H9 (cell line): ENCODE data around the gene PLEK. TPM values are rescaled to one million over a fixed set of nuclear protein-coding genes. Genes with fewer than 3 reads are reported as not detected.

ENCODE experiments used
- DNase-seq: peaks from one replicate; pipeline ENCODE4 v3.0.0-alpha.2; 2017
- H2AFZ ChIP-seq: one replicate; pipeline ENCODE4 v1.6.1; 2013; ENCODE audit warnings: mild to moderate bottlenecking, low read length, control low read depth, moderate library complexity
- H2AK5ac ChIP-seq: 2 replicates; pipeline ENCODE4 v1.6.1; 2013; ENCODE audit warnings: low read length, control low read depth, mixed read lengths; ENCODE audit not compliant: insufficient read length
- H2BK120ac ChIP-seq: one replicate; pipeline ENCODE4 v1.6.1; 2013; ENCODE audit warnings: low read depth, mild to moderate bottlenecking, low read length, control low read depth, inconsistent platforms; ENCODE audit not compliant: poor library complexity, severe bottlenecking
- H2BK12ac ChIP-seq: 2 replicates; pipeline ENCODE4 v1.6.1; 2013; ENCODE audit warnings: low read length, control low read depth, mixed read lengths, low read depth; ENCODE audit not compliant: insufficient read length
- H2BK15ac ChIP-seq: 2 replicates; pipeline ENCODE4 v1.6.1; 2013; ENCODE audit warnings: low read depth, low read length, control low read depth
- H2BK20ac ChIP-seq: one replicate; pipeline ENCODE4 v1.6.1; 2013; ENCODE audit warnings: low read depth, mild to moderate bottlenecking, low read length, control low read depth, inconsistent platforms; ENCODE audit not compliant: poor library complexity, severe bottlenecking
- H2BK5ac ChIP-seq: 2 replicates; pipeline ENCODE4 v1.6.1; 2013; ENCODE audit warnings: low read length, control low read depth, mixed read lengths; ENCODE audit not compliant: insufficient read length
- H3K14ac ChIP-seq: 2 replicates; pipeline ENCODE4 v1.6.1; 2013; ENCODE audit warnings: low read length, control low read depth; ENCODE audit not compliant: insufficient read depth
- H3K18ac ChIP-seq: 2 replicates; pipeline ENCODE4 v1.6.1; 2013; ENCODE audit warnings: low read depth, mild to moderate bottlenecking, mixed read lengths, low read length, control low read depth; ENCODE audit not compliant: insufficient read length
- H3K23ac ChIP-seq: 2 replicates; pipeline ENCODE4 v1.6.1; 2013; ENCODE audit warnings: low read length, control low read depth, mixed read lengths, low read depth; ENCODE audit not compliant: insufficient read length
- H3K23me2 ChIP-seq: 2 replicates; pipeline ENCODE4 v1.6.1; 2013; ENCODE audit warnings: low read depth, mild to moderate bottlenecking, mixed read lengths, low read length, control low read depth; ENCODE audit not compliant: insufficient read length, poor library complexity, severe bottlenecking
- H3K27ac ChIP-seq: 2 replicates; pipeline ENCODE4 v1.5.1; 2013; ENCODE audit warnings: low read length, control low read depth, mixed read lengths, low read depth; ENCODE audit not compliant: insufficient read length
- H3K27me3 ChIP-seq: 2 replicates; pipeline ENCODE4 v1.6.1; 2013; ENCODE audit warnings: low read length, control low read depth, inconsistent platforms; ENCODE audit not compliant: insufficient read depth
- H3K4ac ChIP-seq: 2 replicates; pipeline ENCODE4 v1.6.1; 2013; ENCODE audit warnings: low read depth, mild to moderate bottlenecking, control low read depth, inconsistent platforms, low read length, moderate library complexity
- H3K4me1 ChIP-seq: 2 replicates; pipeline ENCODE4 v1.6.1; 2013; ENCODE audit warnings: low read length, control low read depth, inconsistent platforms; ENCODE audit not compliant: insufficient read depth
- H3K4me2 ChIP-seq: 2 replicates; pipeline ENCODE4 v1.6.1; 2013; ENCODE audit warnings: low read length, control low read depth, mixed read lengths; ENCODE audit not compliant: insufficient read length, insufficient read depth
- H3K56ac ChIP-seq: 2 replicates; pipeline ENCODE4 v1.6.1; 2013; ENCODE audit warnings: low read depth, mild to moderate bottlenecking, mixed read lengths, low read length, control low read depth; ENCODE audit not compliant: insufficient read length
- H3K79me1 ChIP-seq: 2 replicates; pipeline ENCODE4 v1.6.1; 2013; ENCODE audit warnings: low read depth, mild to moderate bottlenecking, moderate library complexity, low read length, control low read depth, inconsistent platforms; ENCODE audit not compliant: insufficient read depth, poor library complexity, severe bottlenecking
- H3K79me2 ChIP-seq: 2 replicates; pipeline ENCODE4 v1.6.1; 2013; ENCODE audit warnings: low read length, control low read depth, inconsistent platforms; ENCODE audit not compliant: insufficient read depth
- H3K9ac ChIP-seq: 2 replicates; pipeline ENCODE4 v1.6.1; 2013; ENCODE audit warnings: low read length, control low read depth, mixed read lengths; ENCODE audit not compliant: insufficient read length; ENCODE audit errors: extremely low read depth
- H3K9me3 ChIP-seq: one replicate; pipeline ENCODE4 v1.6.1; 2013; ENCODE audit warnings: low read depth, low read length, inconsistent platforms; ENCODE audit not compliant: control insufficient read depth
- H3T11ph ChIP-seq: one replicate; pipeline ENCODE4 v1.6.1; 2013; ENCODE audit warnings: mild to moderate bottlenecking, low read length, control low read depth, inconsistent platforms
- H4K20me1 ChIP-seq: one replicate; pipeline ENCODE4 v1.6.1; 2013; ENCODE audit not compliant: control insufficient read depth, insufficient read length, insufficient read depth
- H4K5ac ChIP-seq: 2 replicates; pipeline ENCODE4 v1.6.1; 2013; ENCODE audit warnings: low read depth, mild to moderate bottlenecking, mixed read lengths, low read length, control low read depth; ENCODE audit not compliant: insufficient read length
- H4K8ac ChIP-seq: replicated peaks from 2 replicates; pipeline ENCODE4 v1.6.1; 2013; ENCODE audit warnings: low read length, control low read depth, mixed read lengths, low read depth; ENCODE audit not compliant: insufficient read length
- H4K91ac ChIP-seq: 2 replicates; pipeline ENCODE4 v1.6.1; 2013; ENCODE audit warnings: low read depth, mild to moderate bottlenecking, moderate library complexity, mixed read lengths, low read length, control low read depth; ENCODE audit not compliant: insufficient read length
- H3K27ac Mint-ChIP-seq, 3 experiments: 2 replicates in 2 of 3; 3 replicates in 1 of 3; pipeline ENCODE4 v1.8.0; 2020 to 2021; ENCODE audit warnings: mixed read lengths in 3 of 3, mild to moderate bottlenecking in 1 of 3, moderate library complexity in 1 of 3
- H3K27me3 Mint-ChIP-seq: 2 replicates; pipeline ENCODE4 v1.8.0; 2021; ENCODE audit warnings: low read depth, mild to moderate bottlenecking, moderate library complexity, mixed read lengths
- H3K36me3 Mint-ChIP-seq, 3 experiments: 2 replicates in 2 of 3; 3 replicates in 1 of 3; pipeline ENCODE4 v1.8.0; 2020 to 2021; ENCODE audit warnings: low read depth in 3 of 3, mixed read lengths in 3 of 3; ENCODE audit not compliant: insufficient read depth in 1 of 3
- H3K4me1 Mint-ChIP-seq, 2 experiments: 2 replicates each; pipeline ENCODE4 v1.8.0; 2020; ENCODE audit warnings: mixed read lengths in 2 of 2
- H3K4me3 Mint-ChIP-seq, 2 experiments: 2 replicates in 1 of 2; 3 replicates in 1 of 2; pipeline ENCODE4 v1.8.0; 2020 to 2021; ENCODE audit warnings: mild to moderate bottlenecking in 2 of 2, mixed read lengths in 2 of 2, moderate library complexity in 1 of 2
- H3K9me3 Mint-ChIP-seq, 2 experiments: 2 replicates in 1 of 2; 3 replicates in 1 of 2; pipeline ENCODE4 v1.8.0; 2020; ENCODE audit warnings: mild to moderate bottlenecking in 2 of 2, mixed read lengths in 2 of 2, moderate library complexity in 1 of 2
- WGBS: extraction: QIAGEN DNeasy Blood & Tissue Kit; methylation state at CpG from one replicate; pipeline ENCODE4 v1.1.7; 2013; ENCODE audit warnings: missing lambda C conversion rate, low lambda C conversion rate, mixed read lengths; ENCODE audit not compliant: insufficient read length; ENCODE audit errors: extremely low coverage; 5-methylcytosine and 5-hydroxymethylcytosine counted together
- total RNA-seq: library from RNA; stranded (reverse); gene quantifications from 2 replicates; pipeline ENCODE4 v1.2.1, GENCODE V29; 2021
- TF ChIP-seq, protein P1 (sequence below): fragments of 200-600 bp; sonication (generic); conservative IDR thresholded peaks from 3 replicates; pipeline ENCODE4 v1.8.0; 2021; ENCODE audit warnings: antibody characterized with exemption, mild to moderate bottlenecking

PLEK gene
- total RNA-seq, 1 experiment from 2014 or later, result not detected

DNA sequence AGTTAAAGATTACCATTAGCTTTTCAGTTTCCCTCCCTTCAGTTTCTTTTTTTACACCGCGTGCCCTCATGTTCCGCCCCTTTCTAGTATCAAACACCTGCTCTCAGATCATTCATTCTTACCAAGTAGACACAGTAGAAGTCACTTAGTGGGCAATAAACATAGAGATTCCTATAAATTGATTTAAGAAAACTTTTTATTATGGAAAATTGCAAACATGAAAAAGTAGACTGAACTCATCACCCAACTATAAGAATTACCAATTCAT lies 24.1 kb upstream of the PLEK start:
- H3K4me3 Mint-ChIP-seq, result no peak overlapping the region
- DNase-seq, result no peak

More for the DNA sequence above, 24.1 kb upstream of the PLEK start:
- Histone ChIP-seq H4K5ac (no peak overlapping the region), H3K79me2 (no peaks in the 10 kb centered on the region), H3K27ac (no peak overlapping the region), H3K4ac (no peak overlapping the region), H3K9me3 (no peaks in the 10 kb centered on the region), H3K4me1 (no peaks in the 10 kb centered on the region), H2BK12ac (no peak overlapping the region), H2AK5ac (no peak overlapping the region), H4K91ac (no peak overlapping the region), H3K9ac (no peak overlapping the region), H3K18ac (no peak overlapping the region), H3K27me3 (no peaks in the 10 kb centered on the region), H2BK15ac (no peak overlapping the region), H2BK5ac (no peak overlapping the region), H3K23me2 (no peaks in the 10 kb centered on the region), H2BK120ac (no peak overlapping the region), H3K14ac (no peak overlapping the region), H4K8ac (no peak overlapping the region), H2AFZ (no peak overlapping the region), H3K23ac (no peak overlapping the region), H3K4me2 (no peak overlapping the region), H4K20me1 (no peaks in the 10 kb centered on the region), H3K79me1 (no peaks in the 10 kb centered on the region), H3K56ac (no peak overlapping the region), H3T11ph (no peak overlapping the region), H2BK20ac (no peak overlapping the region)
- Mint-ChIP-seq H3K27me3 (peaks cover 2% of the 10 kb centered on the region; the same call in 1 of the 2 replicates), H3K4me1 (peaks cover 5 to 11% of the 10 kb centered on the region in 2 experiments), H3K27ac (no peak overlapping the region), H3K9me3 (no peaks in the 10 kb centered on the region), H3K36me3 (no peaks in the 10 kb centered on the region)
- TF ChIP-seq, protein P1, sequence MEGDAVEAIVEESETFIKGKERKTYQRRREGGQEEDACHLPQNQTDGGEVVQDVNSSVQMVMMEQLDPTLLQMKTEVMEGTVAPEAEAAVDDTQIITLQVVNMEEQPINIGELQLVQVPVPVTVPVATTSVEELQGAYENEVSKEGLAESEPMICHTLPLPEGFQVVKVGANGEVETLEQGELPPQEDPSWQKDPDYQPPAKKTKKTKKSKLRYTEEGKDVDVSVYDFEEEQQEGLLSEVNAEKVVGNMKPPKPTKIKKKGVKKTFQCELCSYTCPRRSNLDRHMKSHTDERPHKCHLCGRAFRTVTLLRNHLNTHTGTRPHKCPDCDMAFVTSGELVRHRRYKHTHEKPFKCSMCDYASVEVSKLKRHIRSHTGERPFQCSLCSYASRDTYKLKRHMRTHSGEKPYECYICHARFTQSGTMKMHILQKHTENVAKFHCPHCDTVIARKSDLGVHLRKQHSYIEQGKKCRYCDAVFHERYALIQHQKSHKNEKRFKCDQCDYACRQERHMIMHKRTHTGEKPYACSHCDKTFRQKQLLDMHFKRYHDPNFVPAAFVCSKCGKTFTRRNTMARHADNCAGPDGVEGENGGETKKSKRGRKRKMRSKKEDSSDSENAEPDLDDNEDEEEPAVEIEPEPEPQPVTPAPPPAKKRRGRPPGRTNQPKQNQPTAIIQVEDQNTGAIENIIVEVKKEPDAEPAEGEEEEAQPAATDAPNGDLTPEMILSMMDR, result no peak
- WGBS, result no CpG with 5 or more reads among the region's 3 CpGs
